Measurements from ENCODE around the gene SEC22B.
"Not testable (repeated sequence)": the region's sequence is repeated elsewhere in the genome, so short reads cannot be mapped to it uniquely, and the experiment has no call there.

The SEC22B gene

DNA sequence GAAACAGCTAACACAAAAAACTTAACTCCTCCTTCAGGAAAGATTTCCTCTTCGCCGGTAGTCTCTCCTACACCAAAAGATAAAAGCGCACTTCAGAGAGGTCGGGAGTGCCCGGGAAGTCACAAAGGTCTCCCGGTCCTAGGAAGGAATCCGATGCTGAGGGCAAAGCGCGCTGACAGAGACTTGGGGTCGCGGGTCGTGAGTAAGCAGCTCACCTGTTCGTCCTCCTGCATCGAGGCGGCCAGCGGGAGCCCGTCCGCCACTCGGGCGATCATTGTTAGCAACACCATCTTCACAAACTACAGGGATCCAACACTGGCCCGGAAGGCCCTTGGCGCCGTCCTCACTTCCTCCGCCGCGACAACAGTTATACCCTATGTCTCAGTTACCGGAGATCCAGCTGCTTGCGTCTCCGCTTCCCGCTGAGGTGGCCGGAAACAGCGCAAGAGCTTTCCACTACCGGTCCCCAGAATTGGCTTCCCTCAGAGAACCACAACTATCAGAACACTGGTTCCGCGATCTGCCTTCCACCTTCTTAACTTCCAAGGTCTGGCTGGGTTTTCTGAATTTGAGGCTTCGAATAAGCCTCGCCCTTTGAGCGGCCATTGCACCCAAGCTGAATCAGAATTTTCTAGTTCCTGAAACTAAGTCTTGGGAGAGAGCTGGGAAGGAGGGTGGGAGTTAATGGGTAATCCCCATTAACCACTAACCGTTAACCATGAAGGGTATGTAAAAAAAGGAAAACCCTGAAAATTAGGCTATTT lies at the start of gene SEC22B:
TSS of gene SEC22B (minus strand) at position 429 of the 764 bp plus-strand sequence. CDS start at position 290, 139 bp downstream.
- peak; percentile 79 for DNase-seq

DNA sequence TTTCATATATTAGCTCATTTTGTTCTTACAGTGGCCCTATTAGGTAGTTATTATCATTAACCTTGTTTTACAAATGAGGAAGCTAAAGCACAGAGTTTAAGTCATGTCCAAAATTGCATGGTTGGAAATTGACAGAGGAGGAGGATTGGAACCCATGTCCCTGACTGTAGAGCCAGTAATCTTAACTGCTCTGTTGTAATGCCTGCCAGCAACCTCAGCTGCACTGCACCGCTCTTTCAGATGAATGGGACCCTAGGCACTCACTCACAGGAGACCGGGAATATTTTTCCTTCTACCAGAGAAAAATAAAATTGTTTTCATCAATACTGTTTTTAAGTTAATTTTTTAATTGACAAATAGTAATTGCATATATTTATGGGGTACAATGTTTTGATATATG lies 41.6 kb upstream of the SEC22B start:
- DNase-seq: not testable (repeated sequence)

DNA sequence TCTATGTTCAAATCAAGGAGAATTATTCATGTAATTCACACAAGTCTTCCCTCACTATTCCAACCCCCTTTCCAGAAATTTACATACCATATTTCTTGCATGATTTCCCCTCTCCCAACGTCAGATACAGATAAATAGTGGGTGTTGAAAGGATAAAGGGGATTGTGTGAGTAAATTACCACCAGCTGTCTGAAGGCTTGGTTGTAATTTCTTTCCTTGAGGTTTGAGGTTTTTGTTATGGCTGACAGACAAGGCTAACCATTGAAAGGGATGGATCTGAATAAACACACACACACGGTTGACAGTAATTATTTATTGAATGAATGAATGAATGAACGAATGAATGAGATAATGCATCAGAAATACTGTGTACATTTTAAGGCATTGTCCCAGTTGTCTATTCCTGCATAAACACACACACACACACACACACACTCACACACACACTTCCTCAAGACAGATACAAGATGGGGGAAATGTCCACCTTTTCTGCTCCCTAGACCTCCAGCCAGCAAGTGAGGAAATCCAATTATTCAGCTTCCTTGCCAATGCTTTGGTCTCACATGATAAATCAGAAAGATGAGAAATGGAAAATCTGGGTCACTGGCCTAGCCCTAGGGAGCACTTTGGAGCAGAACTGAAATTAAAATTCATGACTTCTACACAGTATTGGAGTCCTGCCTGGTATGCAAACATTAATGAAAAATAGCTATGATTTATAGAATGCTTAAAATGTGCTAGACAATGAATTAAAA lies 41.0 kb upstream of the SEC22B start:
- DNase-seq: not testable (repeated sequence)

DNA sequence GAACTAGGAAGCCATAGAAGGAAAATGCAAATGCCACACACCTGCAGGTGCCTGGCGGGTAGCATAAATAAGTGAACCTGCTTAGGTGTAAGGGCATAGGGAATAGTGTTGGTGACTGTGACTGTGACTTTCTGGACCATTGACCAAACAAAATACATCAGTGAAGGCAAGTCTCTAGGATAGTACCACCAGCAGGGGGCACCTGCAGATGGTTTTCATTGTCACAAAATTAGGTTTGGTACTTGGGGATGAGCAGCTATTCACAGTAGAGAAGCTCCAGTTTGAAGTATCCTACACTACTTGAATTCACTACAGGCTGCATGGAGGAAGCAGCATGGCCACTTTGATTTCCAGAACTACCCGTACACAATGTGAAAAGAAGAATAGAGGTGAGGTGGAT lies 37.3 kb upstream of the SEC22B start:
- DNase-seq: not testable (repeated sequence)

DNA sequence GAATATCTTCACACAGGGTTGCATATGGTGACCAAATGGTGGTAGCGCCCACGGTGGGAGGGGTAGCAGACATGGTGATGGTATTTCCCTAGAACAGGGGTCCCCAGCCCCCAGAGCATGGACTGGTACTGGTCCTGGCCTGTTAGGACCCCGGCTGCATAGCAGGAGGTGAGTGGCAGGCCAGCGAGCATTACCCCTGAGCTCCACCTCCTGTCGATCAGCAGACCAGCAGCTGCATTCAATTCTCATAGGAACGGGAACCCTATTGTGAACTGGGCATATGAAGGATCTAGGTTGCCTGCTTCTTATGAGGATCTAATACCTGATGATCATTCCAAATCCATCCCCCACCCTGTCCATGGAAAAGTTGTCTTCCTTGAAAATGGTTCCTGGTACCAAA lies 34.4 kb upstream of the SEC22B start:
- not testable (repeated sequence) for DNase-seq

DNA sequence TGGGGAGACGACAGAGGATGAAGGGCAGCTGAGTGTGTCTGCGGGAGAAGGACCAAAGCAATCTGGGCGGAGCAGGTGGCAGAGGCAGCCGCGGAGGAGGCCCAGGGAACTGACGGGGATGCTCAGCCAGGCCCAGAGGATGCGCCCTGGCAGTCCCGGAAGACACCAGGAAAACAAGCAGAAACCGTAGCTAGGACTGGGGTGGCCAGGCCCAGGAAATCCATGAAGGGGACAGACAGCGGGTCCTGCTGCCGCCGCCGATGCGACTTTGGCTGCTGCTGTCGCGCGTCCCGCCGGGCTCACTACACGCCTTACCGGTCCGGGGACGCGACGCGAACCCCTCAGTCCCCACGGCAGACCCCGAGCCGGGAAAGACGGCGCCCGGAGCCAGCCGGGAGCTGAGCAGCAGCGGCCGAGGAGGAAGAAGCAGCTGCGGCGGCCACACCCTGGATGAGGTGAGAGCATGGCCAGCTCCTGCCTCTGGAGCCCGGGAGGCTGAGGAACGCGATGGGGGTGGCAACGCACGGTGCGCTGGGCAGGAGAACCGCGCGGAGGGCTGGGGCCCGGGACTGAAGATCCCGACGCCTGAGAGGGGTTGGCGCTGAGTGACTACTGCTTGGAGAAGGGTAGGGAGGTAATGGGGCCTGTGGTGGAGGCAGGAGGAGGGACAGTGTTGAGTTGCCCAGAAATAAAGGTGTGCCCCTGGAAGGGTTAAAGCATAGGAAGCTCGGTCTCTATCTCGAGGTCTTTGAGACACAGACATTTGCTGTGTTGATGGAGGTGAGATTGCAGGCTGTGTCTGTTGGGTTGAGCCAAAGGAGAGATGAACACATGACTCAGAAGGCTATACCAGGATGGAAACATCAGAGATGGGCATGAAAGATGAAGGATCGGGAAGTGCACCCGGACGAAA lies 20.8 kb upstream of the SEC22B start:
- not testable (repeated sequence) for DNase-seq

DNA sequence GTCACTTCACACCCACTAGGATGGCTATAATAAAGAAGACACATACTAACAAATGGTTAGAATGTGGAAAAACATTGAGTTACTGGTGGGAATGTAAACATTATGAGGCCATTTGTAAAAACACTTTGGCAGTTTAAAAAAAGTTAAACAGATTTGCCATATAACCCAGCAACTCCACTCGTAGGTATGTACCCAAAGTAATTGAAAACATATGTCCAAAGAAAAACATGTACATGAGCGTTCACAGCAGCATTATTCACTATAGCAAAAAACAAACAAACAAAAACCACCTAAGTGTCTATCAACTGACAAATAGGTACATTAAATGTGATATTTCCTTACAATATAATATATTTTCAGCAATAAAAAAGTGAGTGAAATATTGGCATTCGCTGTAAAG lies 12.3 kb upstream of the SEC22B start:
- not testable (repeated sequence) for DNase-seq

DNA sequence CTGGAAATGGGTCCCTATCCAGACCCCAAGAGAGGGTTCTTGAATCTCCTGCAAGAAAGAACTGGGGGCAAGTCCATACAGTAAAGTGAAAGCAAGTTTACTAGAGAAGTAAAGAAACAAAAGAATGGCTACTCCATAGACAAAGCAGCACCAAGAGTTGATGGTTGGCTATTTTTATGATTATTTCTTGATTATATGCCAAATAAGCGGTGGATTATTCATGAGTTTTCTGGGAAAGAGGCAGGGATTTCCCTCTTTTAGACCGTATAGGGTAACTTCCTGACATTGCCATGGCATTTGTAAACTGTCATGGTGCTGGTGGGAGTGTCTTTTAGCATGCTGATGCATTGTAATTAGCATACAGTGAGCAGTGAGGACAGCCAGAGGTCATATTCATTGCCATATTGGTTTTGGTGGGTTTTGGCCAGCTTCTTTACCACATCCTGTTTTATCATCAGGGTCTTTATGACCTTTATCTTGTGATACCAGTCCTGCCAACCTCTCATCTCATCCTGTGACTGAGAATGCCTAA lies 5.9 kb upstream of the SEC22B start:
- DNase-seq: not testable (repeated sequence)

DNA sequence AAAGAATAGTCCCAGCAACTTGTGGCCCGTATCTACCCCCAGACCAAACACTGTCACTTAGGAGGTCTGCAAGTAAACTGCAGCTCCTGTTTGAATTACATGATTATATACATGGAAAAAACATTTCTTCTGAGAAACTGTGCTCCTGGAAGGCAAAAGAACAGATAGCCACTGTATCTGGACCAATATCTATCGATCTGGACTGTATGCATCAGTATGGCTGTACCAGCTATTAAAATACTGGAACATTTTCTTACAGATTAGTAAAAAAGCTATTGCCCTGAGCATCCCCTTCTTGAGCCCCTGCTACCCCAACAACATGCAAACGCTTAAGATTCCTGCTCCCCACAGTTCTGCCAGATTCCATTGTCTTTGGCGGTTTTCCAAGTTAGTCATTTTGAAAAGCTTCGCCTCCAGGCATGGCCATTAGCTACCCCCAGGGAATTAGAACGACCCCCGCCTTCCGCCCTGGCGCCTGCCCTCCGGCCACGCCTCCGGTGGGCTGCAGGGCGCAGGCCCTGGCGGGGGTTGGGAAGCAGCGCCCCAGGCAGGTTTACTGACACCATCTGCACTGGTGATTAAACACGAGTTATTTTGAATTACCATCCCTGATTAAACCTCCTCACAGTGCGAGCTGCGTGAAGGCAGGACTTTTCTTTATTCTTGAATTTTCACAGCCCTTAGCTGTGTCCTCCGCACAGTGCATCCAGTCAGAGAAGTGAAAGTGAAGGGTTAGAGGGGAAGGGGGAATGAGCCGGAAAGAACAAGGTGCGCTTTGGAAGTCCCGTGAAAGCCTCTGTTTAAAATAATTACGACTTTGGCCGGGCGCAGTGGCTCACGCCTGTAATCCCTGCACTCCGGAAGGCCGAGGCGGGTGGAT lies 3.7 kb upstream of the SEC22B start:
- not testable (repeated sequence) for DNase-seq

DNA sequence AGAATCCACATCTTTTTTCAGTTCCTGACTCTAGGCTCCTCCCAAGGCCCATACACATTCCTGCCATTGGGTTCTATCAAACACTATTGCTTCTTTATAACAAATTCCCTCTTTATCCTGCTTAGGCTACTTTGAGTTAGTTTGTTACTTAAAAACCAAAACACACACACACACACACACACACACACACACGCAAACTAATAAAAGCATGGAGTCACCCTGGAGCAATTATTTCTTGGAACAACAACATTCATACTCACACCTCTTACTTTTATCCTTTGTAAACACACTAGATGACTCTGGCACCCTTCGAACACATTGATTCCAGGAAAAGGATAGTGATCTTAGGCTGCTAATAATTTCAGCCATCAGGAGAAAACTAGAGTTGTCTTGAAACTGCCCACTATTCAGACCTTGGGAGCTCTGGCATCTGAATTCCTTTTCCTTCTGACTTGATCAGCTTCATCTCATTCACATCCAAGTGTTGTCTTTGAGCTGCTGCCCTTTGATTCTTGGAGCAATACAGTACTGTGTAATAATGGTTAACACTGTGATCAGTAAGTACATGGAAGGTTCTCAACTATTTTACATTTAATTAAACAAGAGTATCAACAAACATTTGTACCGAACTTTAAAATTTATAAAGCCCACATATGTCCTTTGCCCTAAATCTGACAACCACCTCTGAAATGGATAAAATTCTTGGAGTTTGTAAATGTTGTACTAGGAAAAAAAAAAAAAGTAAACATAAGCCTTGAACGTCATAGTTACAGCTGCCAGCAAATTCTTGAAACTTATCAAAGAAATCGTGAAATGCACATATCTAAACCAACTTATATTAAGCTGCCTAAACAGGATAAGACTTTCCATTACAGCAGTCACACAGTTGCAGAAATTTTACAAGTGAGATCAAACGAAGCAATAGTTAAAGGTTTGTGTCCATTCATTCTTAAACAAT lies 2.8 kb upstream of the SEC22B start:
- no peak for DNase-seq

DNA sequence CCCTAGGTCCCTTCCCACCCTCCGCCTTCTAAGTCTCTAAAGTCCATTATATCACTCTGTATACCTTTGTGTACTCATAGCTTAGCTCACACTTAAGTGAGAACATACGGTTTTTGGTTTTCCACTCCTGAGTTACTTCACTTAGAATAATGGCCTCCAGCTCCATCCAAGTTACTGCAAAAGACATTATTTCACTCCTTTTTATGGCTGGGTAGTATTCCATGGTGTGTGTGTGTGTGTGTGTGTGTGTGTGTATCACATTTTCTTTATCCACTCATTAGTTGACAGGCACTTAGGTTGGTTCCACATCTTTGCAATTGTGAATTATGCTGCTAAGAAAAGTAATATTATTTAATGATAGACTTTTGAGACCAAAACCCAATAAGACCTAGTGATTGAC lies 1.7 kb upstream of the SEC22B start:
- not testable (repeated sequence) for DNase-seq

DNA sequence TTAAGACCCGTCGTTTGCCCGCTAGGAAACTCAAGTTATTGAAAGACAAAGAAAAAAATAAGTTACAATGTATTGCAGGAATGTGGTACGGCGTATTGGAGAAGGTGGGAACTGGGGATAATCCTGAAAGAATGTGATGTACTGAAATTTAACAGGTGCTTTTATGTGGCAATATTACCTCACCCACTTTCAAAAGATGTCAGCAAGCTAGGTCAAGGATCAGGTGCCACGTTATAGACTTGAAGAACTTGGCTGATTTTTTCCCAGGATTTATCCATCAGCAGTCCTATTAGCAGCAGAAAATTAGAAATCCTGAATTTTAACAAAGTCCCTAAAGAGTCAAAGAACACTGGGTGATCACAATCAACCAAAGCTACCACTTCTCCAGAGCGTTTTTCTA lies 632 bp downstream of the SEC22B start:
- DNase-seq: not testable (repeated sequence)

DNA sequence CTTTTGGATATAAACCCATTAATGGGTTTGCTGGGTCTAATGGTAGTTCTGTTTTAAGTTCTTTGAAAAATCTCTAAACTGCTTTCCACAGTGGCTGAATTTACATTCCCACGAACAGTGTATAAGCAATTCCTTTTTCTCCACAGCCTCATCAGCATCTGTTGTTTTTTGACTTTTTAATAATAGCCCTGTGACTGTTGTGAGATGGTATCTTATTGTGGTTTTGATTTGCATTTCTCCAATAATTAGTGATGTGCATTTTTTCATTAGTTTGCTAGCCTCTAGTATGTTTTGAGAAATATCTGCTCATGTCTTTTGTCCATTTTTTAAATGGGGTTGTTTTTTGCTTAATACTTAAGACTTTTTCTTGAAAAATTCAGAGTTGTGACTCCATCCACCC lies 11.6 kb downstream of the SEC22B start:
- not testable (repeated sequence) for DNase-seq

DNA sequence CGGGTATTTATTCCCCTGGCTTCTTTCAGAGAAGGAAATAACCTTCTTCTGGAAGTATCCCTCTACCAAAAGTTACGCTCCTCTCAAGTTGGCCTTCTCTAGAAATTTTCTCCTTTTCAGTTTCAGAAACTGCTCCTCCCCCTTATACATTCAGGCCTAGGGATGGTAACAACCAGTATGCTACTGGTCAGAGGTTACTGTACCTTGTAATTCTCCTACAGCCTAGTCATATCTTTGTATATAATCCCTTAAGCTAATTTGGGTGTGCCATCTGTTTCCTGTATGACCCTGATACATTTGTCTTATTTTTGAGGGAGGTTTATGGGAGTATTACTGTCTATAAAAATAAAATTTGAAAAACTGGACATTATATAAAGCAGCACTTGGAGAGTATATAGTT lies 14.3 kb downstream of the SEC22B start:
- not testable (repeated sequence) for DNase-seq

DNA sequence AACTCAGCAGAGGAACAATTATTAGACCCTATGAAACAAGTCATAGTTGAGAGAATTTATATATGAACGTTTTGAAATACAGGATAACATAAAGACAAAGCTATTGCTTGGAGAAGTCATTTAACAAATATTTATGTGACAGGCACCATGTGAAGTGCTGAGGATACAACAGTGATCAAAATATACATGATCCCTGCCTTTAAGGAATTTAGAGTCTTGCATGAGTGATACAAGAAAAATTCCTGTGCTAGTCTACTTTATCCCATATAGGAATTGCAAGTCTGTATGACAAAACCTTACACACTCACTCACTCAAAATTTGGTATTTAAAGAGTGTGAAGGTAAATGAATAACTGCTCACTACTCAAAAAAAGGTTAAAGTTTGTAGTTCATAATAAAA lies 17.8 kb downstream of the SEC22B start:
- not testable (repeated sequence) for DNase-seq

DNA sequence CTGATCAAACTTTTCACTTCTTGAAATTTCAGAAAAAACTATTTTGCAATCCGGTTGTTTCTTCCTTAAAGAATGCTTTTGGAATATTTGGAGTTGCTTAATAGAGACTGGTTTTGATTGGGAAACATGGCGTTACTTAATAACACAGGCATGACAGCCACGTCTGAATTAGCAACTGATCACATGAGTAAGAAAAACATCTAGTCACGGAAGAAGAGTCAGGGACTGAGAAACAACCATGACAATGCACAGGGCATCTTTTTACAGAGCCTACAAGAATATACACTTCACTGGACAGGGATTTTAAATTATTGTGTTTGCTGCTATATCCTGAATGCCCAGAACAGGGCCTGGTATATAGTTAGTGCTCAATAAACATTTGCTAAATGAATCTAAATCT lies 18.2 kb downstream of the SEC22B start:
- DNase-seq: not testable (repeated sequence)

DNA sequence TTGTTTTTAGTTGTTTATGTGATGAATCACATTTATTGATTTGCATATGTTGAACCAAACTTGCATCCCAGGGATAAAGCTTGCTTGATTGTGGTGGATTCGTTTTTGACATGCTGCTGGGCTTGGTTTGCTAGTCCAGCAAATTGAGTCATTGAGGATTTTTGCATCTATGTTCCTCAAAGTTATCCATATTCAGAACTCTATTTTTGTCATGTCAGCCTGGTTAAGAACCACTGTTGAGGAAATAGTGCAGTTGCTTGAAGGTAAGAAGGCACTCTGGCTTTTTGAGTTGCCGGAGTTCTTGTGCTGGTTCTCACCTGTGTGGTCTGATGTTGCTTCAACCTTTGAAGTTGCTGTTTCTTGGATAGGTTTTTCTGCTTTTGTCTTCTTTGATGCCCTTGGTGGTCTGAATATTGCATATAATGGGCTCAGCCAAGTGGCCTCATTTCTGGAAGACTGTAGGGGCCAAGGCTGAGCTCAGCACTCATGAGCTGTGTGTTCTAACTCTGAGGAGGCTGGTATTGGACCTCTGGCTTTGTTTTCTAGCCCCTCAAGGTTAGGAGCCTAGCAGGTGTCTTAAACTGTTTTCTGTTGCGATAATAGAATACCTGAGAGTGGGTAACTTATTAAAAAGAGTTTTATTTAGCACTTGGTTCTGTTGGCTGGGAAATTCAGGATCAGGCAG lies 26.0 kb downstream of the SEC22B start:
- not testable (repeated sequence) for DNase-seq

DNA sequence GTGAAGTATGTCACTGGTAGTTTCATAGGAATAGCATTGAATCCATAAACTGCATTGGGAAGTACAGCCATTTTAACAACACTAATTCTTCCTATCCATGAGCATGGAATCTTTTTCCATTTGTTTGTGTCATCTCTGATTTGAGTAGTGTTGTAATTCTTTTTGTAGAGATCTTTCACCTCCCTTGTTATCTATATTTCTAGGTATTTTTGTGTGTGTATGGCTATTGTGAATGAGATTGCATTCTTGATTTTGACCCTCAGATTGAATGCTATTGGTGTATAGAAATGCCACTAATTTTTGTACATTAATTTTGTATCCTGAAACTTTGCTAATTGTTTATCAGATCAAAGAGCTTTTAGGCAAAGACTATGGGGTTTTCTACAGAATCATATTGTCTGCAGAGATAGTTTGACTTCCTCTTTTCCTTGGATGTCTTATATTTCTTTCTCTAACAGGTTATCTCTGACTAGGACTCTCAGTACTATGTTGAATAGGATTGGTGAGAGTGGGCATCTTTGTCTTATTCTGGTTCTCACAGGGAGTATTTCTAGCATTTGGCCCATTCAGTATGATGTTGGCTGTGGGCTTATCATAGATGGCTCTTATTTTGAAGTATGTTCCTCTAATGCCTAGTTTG lies 26.8 kb downstream of the SEC22B start:
- DNase-seq: not testable (repeated sequence)

DNA sequence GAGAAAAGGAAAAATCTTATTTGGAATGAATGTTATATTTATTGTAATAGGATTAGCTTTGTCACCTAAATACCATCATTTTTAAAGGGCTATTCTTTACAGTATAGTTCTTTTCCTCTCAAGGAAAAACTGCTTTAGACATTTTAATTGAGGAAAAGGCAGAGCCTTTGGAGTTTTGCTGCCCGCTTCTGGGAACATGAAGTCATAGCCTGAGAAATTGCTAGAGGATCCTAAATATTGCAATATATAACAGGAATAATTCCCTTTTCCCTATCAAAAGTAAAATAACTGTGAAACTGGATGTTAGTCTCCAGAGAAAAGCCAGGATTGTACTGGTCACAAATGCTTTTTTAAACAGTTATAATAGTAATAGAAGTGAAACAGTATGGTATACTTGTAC lies 30.5 kb downstream of the SEC22B start:
- DNase-seq: not testable (repeated sequence)

Measured in NCI-H2029 (cell line).